ENCODE data around the gene ADGRA3.

DNA sequence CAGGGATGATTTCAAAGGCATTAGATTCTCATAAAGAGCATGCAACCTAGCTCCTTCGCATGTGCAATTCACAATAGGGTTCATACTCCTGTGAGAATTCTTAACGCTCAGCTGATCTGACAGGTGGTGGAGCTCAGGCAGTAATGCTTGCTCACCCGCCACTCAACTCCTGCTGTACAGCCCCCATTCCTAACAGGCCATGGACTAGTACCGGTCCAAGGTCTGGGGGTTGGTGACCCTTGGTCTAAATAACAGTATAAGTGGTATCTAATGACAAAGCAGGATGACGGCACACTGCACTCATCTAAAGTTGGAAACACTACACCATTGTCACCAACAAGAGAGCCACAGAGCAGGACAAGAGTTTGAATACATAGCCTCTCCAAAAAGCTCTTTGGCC is 28.5 kb downstream of the ADGRA3 start:
- TF ChIP-seq CTCF (conservative IDR thresholded peaks at IDR 0.05; ENCODE audit: low read depth, low read length) = no peak
- TF ChIP-seq EZH2 (IDR thresholded peaks at IDR 0.05; ENCODE audit: borderline replicate concordance, low read depth, low read length, poor library complexity, severe bottlenecking) = no peak

Measured in A673 (cell line).